CD4-positive, alpha-beta T cell treated with Interleukin-10 for 1 hour (primary cell): ENCODE data around the gene FN1.

Source experiments
- DNase-seq: peaks from one replicate; pipeline ENCODE4 v3.0.0-alpha.2; 2020

The FN1 gene

GRCh38 chr2:215405722-215406581 lies 29.9 kb downstream of the FN1 start:
- DNase-seq = no peak

GRCh38 chr2:215404348-215405012 lies 31.4 kb downstream of the FN1 start:
- no peak for DNase-seq

DNA sequence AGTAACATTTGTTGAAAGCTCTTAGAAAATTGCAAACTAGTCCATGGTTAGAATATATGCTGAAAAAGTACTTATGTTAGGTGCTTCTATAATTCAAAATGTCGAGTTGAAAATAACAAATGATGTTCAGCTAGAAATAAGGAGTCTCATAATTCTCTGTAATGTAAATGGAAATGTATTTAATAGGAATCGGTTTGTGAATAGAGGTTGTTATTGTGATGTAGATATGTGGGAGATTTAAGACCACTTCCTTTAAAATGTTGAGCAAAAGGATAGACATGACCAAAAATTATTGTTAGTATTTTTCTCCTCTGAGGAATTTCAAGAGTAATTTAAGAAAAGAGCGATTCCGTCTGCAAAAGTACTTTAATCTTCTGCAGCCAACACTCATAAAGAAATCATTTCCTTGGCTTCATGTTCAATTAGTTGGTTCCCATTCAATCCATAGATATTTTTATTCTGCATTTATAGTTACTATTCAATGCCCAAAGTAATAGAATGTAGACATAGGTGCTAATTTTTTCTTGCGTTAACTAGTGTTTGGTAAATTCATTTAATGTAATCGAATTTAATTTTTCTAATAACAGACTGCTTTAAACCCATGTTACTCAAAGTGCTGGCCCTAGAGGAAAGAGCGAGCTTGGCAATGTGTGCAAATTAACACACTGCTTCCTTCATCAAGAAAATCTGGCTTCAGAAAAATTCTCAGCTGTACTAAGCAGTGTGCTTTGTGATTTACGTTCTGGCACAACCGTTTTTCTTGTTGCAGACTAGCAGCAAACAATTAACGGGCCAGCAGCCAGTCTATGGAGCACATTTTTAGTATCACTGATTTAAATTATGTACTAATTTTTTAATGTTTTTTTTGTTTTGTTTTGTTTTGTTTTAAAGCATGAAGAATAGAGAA lies 32.2 kb downstream of the FN1 start:
- DNase-seq = no peak

DNA sequence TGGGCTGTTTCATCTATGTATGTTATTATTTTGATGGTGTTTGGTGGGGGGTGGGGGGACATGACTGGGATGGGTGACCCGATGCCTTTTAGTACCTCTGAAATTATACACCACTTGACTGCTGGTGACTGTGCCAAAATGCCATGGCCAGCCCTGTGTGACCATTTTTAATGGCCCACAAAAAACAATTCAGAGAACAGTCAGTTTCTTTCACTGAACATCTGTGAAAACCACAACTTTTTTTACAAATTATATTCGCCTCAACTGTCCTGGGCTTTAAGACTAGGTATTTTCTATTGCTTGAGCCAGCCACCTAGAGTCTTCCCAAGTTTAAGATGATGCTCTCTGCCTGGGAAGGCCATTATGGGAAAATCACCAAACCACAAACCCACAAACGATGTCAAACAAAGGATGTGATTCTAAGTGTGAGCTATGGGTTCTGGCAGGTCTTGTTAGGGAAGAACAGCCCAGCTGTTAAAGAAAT lies 33.9 kb downstream of the FN1 start:
- no peak for DNase-seq

GRCh38 chr2:215399067-215399716 lies 36.7 kb downstream of the FN1 start:
- no peak for DNase-seq

- DNase-seq = no peak
Measured at GRCh38 chr2:215397632-215398341, 38.1 kb downstream of the FN1 start.

DNA sequence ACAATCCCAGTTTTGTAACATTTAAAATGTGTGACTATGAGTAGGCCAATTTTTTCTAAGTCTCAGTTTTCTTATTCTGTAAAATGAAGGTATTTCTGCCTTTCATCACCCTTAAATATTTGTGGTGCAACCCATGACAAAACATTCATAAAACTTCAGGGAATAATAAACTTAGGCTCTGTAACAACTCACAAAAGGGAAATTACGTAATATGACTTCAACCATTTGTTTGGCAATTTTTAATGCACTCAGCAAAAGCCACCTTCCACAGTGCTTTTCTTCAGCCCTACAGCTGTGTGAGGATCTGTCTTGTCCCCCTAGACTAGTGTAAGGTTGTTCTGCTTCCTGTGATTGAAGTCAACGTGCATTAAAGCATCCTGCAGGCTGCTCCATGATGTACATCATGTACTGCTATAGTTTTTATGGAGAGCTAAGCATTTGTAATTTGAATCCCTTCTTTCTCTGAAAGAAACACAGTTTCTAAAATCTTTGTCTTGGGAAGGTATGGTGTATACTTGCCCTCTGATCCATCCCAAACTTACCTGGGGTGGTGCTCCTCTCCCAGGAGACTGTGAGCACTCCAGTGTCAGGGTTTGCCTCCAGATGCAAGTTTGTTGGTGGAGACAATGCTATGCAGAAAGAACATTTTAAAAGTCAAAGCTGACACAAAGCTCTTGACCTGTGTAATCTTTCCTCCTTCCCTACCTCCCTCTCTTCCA lies 39.1 kb downstream of the FN1 start:
- DNase-seq = no peak

DNA sequence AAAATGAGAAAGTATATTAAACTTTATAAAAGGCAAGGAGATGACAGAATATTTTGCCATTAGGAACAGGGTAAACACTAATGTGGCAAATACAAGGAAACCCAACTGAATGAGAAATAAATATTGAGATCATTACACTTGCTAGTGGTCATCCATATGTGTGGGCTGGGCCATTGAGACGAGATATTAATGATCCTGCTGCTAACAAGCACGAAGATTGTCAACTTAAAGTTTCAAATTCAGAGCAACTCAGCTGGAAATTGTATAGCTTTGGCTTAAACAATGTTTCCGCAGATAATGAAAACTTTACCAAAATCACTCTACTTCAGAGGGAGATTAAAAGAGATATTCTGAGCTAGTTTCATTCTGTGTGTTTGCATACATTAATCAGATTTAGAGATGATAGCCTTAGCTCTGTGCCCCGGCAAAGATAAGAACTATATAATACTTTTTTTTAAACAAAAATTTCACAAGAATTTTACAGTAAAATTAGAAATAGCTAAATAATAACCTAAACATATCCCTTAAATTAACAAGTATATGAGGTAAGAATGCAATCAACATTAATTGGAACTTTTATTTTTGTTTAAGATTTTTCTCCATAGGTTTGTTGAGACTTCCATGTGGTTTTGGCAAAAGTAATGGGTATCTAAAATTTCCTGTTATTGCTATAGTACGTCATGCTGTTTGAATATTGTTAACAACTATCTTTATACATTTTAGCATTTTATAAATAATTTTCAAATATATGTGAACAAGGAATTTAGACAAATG lies 40.0 kb downstream of the FN1 start:
- DNase-seq = no peak

- DNase-seq = no peak
Measured at GRCh38 chr2:215394102-215394805, 41.6 kb downstream of the FN1 start.

DNA sequence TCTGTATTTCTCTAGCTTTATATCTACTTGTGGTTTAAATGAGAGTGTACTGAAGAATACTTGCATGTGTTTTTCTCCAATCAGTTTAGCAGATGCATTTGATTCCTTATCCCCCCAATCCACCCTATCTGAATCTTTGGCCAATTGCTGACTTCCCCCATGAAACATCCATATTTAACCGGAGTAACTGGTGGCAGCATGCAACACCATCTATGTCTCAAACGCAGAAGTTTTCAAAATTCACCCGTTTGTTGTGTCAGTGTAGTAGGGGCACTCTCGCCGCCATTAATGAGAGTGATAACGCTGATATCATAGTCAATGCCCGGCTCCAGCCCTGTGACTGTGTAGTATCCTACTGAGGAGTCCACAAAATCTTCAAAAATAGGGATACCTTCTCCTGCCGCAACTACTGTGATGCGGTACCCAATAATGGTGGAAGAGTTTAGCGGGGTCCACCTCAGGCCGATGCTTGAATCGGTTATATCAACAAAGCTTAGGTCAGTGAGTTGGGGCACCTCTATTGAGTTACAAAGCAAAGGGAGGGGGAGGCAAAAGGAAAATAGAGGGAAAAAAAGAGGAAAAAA lies 43.1 kb downstream of the FN1 start:
- DNase-seq = no peak

DNA sequence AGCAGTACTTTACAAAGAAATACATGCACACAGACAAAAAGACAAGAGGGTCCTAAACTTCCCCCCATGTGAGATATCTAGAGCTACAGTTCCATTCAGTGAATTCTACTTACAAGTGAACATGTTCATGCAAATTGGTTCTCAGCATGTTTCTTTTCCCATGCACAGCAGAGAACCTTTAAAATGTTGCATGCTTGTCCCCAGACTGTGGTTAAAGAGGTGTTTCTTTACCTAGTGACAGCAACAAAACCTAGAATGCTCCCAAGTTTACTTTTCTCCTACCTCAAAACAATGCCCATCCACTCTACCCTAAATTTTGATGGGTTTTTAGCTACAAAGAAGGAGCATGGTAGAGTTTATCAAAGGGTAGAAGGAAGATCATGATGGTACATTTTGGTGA lies 43.7 kb downstream of the FN1 start:
- DNase-seq = no peak

- DNase-seq = no peak
Measured at GRCh38 chr2:215391531-215391930, 44.3 kb downstream of the FN1 start.

DNA sequence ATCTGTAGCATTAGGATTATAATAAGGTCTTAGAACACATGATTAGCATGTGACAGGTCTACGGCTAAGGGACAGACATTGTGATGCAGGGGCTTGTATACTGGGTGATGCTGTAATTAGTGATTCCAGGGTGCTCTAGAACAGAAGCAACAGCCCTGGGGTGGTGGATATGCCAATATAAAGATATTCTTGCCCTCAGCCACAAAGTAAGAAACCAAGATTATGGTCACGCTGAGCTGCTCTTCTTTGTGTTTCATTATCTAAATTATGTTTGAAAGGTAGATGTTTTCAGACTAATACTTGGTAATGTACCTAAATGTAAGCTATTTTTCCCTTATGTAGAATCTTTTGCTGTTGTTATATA lies 45.3 kb downstream of the FN1 start:
- DNase-seq = no peak

DNA sequence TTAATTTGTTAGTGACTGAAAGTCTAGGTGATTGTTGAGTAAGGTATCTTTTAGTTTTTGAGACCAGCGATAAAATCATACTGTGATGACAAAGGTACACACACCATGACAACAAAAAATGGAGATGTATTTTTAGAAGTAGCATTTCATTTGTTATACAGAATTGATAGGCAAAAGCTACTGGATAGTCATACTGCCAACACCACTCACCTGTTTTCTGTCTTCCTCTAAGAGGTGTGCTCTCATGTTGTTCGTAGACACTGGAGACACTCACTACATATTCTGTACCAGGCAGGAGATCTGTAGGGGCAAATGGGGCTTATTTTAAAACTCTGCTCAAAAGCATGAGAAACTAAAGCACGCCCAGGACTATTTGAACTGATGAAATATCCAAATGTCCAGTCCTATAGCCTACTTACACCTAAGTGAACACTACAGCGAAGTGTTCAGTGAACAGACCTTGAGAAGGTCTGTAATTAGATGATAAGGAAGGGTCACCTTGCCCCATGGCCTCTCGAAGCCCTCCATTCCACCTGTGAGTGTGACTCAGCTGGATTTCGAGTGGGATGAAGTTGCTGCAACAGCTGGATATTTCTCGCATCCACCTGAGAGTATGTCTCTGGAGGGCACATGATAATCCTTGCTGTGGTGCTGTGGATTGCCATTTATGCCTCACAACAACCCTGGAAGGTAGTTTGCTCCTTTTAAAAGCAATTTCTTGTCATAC lies 47.7 kb downstream of the FN1 start:
- no peak for DNase-seq

DNA sequence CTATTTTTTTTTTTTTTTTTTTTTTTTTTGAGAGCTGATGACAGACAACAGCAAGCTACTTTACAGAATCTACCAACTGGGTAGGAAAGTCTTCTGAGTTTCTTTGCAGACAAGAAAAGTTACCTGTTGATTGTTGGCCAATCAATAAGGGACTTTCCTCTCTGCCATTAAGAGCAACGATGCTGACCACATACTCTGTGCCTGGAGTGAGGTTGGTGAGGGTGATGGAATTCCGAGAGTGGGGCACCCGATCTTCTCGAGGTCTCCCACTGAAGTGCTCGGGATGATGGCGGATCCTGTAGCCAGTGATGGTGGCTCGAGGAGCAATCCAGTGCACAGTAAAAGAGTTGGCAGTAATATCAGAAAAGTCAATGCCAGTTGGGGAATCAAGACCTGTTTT lies 49.3 kb downstream of the FN1 start:
- DNase-seq = no peak

- no peak for DNase-seq
Measured at GRCh38 chr2:215384710-215385109, 51.2 kb downstream of the FN1 start.

- no peak for DNase-seq
Measured at GRCh38 chr2:215383652-215384279, 52.1 kb downstream of the FN1 start.

DNA sequence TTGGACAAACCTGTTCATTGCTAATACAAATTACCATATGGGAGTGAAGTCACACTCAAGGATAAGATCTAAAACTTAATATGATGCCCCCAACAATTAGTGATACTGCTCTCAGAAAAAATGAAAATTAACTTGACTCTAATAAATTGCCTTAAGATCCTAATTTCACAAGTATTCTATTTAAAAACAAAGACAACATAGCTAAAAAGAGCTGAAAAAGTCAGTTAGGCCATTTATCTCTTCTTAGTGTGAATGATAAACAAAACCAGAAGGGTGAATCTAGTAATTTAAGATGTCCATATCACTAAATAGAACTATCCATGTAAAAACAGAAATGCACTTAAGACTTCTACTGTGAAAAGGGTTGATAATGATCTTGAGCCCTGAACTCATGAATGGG lies 53.4 kb downstream of the FN1 start:
- DNase-seq = no peak
